GM18511 (cell line): ENCODE data around the gene PIAS1.
"Not testable (repeated sequence)": the region's sequence is repeated elsewhere in the genome, so short reads cannot be mapped to it uniquely, and the experiment has no call there.

Experiments used
- ATAC-seq: cut with Tn5 transposase; IDR thresholded peaks from one replicate; pipeline ENCODE4 v1.9.1; 2021; ENCODE audit warnings: mild to moderate bottlenecking, moderate library complexity; ENCODE audit not compliant: unreplicated experiment

Gene PIAS1

GRCh38 chr15:68053701-68054627 lies at the start of gene PIAS1:
TSS of gene PIAS1 (plus strand) at chr15:68054315. CDS start at chr15:68054327, 12 bp downstream.
- ATAC-seq = peak; percentile 79

- ATAC-seq = not testable (repeated sequence)
These were observed 46.5 kb upstream of the PIAS1 start for GRCh38 chr15:68007642-68008041.

- no peak for ATAC-seq
These were observed 43.6 kb upstream of the PIAS1 start for GRCh38 chr15:68010361-68011153.

- no peak for ATAC-seq
These were observed 41.2 kb upstream of the PIAS1 start for GRCh38 chr15:68012911-68013310.

- no peak for ATAC-seq
These were observed 39.9 kb upstream of the PIAS1 start for GRCh38 chr15:68014219-68014618.

- ATAC-seq = no peak
These were observed 38.9 kb upstream of the PIAS1 start for GRCh38 chr15:68015244-68015643.

- no peak for ATAC-seq
These were observed 36.9 kb upstream of the PIAS1 start for GRCh38 chr15:68017201-68017600.

GRCh38 chr15:68018797-68019444 lies 35.2 kb upstream of the PIAS1 start:
- no peak for ATAC-seq

- no peak for ATAC-seq
These were observed 34.1 kb upstream of the PIAS1 start for GRCh38 chr15:68019814-68020525.

GRCh38 chr15:68020685-68021084 lies 33.4 kb upstream of the PIAS1 start:
- no peak for ATAC-seq

GRCh38 chr15:68022061-68022460 lies 32.1 kb upstream of the PIAS1 start:
- no peak for ATAC-seq

- no peak for ATAC-seq
These were observed 30.6 kb upstream of the PIAS1 start for GRCh38 chr15:68023307-68024101.

GRCh38 chr15:68025835-68026424 lies 28.2 kb upstream of the PIAS1 start:
- no peak for ATAC-seq

GRCh38 chr15:68027388-68027787 lies 26.7 kb upstream of the PIAS1 start:
- no peak for ATAC-seq

- ATAC-seq = no peak
These were observed 25.8 kb upstream of the PIAS1 start for GRCh38 chr15:68028137-68028887.

GRCh38 chr15:68028888-68029207 lies 25.3 kb upstream of the PIAS1 start:
- no peak for ATAC-seq

- ATAC-seq = no peak
These were observed 24.2 kb upstream of the PIAS1 start for GRCh38 chr15:68029959-68030358.

- no peak for ATAC-seq
These were observed 22.7 kb upstream of the PIAS1 start for GRCh38 chr15:68031404-68031803.

GRCh38 chr15:68032672-68033071 lies 21.4 kb upstream of the PIAS1 start:
- no peak for ATAC-seq
